Globus pallidus (tissue), 1 donor: ENCODE results near the gene ASCC3.

Source experiments
- DNase-seq: peaks from one replicate; pipeline ENCODE4 v3.0.0-alpha.2; 2015; ENCODE audit warnings: low spot score

The ASCC3 gene

GRCh38 chr6:100465701-100466409, 415.3 kb downstream of the ASCC3 start:
- DNase-seq, result no peak

GRCh38 chr6:100464903-100465700, 416.0 kb downstream of the ASCC3 start, which contains the start of gene SIM1:
TSS of gene SIM1 (minus strand) at chr6:100464921. CDS start at chr6:100463468, 1,453 bp downstream.
- DNase-seq, result no peak

GRCh38 chr6:100464162-100464851, 416.8 kb downstream of the ASCC3 start:
- no peak for DNase-seq

- no peak for DNase-seq
These were observed 417.4 kb downstream of the ASCC3 start for GRCh38 chr6:100463630-100464161.

- DNase-seq, result no peak
These were observed 418.2 kb downstream of the ASCC3 start for GRCh38 chr6:100462706-100463629.

- no peak for DNase-seq
These were observed 419.0 kb downstream of the ASCC3 start for GRCh38 chr6:100461917-100462705.

GRCh38 chr6:100461278-100461916, 419.7 kb downstream of the ASCC3 start:
- no peak for DNase-seq

GRCh38 chr6:100460650-100461204, 420.4 kb downstream of the ASCC3 start:
- DNase-seq, result no peak

GRCh38 chr6:100459592-100460184, 421.4 kb downstream of the ASCC3 start:
- DNase-seq, result no peak

GRCh38 chr6:100458841-100459591, 422.1 kb downstream of the ASCC3 start:
- no peak for DNase-seq
